K562 (cell line): ENCODE measurements around the gene GMPR2. TPM values are rescaled to one million over a fixed set of nuclear protein-coding genes. Genes with fewer than 3 reads are reported as not detected.

Source experiments
- ARID4B ChIP-seq: sonication (generic); formaldehyde crosslinking; IDR thresholded peaks from 2 replicates; pipeline ENCODE4 v1.8.0; 2022; ENCODE audit warnings: mild to moderate bottlenecking, missing genetic modification reagents
- EHMT2 ChIP-seq: fragments of 450-650 bp; IDR thresholded peaks from 2 replicates; pipeline ENCODE4 v1.6.1; 2018; ENCODE audit warnings: antibody characterized with exemption
- PCBP2 ChIP-seq: fragments of 200-400 bp; formaldehyde crosslinking; IDR thresholded peaks from 2 replicates; pipeline ENCODE4 v1.6.1; 2018; ENCODE audit warnings: low read length, low read depth, mild to moderate bottlenecking, moderate library complexity; ENCODE audit not compliant: poor library complexity, severe bottlenecking
- PTTG1 ChIP-seq: fragments of 450-650 bp; IDR thresholded peaks from 2 replicates; pipeline ENCODE4 v1.6.1; 2016; ENCODE audit warnings: low read depth, mild to moderate bottlenecking, missing genetic modification characterization, missing compliant biosample characterization
- SMARCA5 ChIP-seq: fragments of 450-650 bp; IDR thresholded peaks from 2 replicates; pipeline ENCODE4 v1.6.1; 2016
- ZNF512 ChIP-seq: IDR thresholded peaks from 2 replicates; pipeline ENCODE4 v1.6.1; 2016; ENCODE audit warnings: missing genetic modification characterization, missing compliant biosample characterization
- polyA plus RNA-seq, 8 experiments: library from polyadenylated mRNA; depleted of rRNA in 4 of 8; stranded (reverse) in 5 of 8; unstranded in 3 of 8; fragments of >200 nt; fragmentation: Nextera tagmentation in 2 of 8; fragmentation: Illumina TruSeq in 1 of 8; extraction: Ambion mirVana in 2 of 8; extraction: Trizol in 1 of 8; gene quantifications; 2 replicates each; pipeline versions ENCODE4 v1.2.1 to v1.2.3, GENCODE V29; 2011 to 2014; ENCODE audit warnings: inconsistent platforms in 1 of 8, missing spikeins in 1 of 8
- total RNA-seq, 7 experiments: library from RNA; depleted of rRNA in 6 of 7; stranded (reverse); fragments of >200 nt in 6 of 7; fragmentation: Illumina TruSeq in 2 of 7; extraction: Trizol in 2 of 7; gene quantifications; 2 replicates each; pipeline versions ENCODE4 v1.2.1 to v1.2.3, GENCODE V29; 2011 to 2021; ENCODE audit warnings: low replicate concordance in 1 of 7
- TF ChIP-seq, protein P1 (sequence below): fragments of 250-450 bp; sonication (Bioruptor Pico); IDR thresholded peaks from 2 replicates; pipeline ENCODE4 v1.5.0; 2020; ENCODE audit warnings: mild to moderate bottlenecking
- TF ChIP-seq, protein P2 (sequence below), 2 experiments: fragments of 150-350 bp in 1 of 2; IDR thresholded peaks; 2 replicates each; pipeline ENCODE4 v1.6.1; 2012 to 2016; ENCODE audit warnings: low read depth in 2 of 2, low read length in 2 of 2, mild to moderate bottlenecking in 1 of 2, moderate library complexity in 1 of 2
- TF ChIP-seq, protein P3 (sequence below), 2 experiments: IDR thresholded peaks; 2 replicates each; pipeline ENCODE4 v1.6.1; 2011; ENCODE audit warnings: borderline replicate concordance in 1 of 2, control low read depth in 1 of 2, low read depth in 1 of 2, low read length in 1 of 2, mild to moderate bottlenecking in 1 of 2, mixed read lengths in 1 of 2, moderate library complexity in 1 of 2; ENCODE audit not compliant: insufficient read depth in 1 of 2, insufficient read length in 1 of 2, poor library complexity in 1 of 2, severe bottlenecking in 1 of 2; ENCODE audit errors: extremely low read depth in 1 of 2
- TF ChIP-seq, protein P4 (sequence below): fragments of 450-650 bp; formaldehyde crosslinking; IDR thresholded peaks from 2 replicates; pipeline ENCODE4 v1.4.0; 2022; ENCODE audit warnings: mild to moderate bottlenecking, moderate library complexity

Gene GMPR2
- total and polyA plus RNA-seq, 9 of the 15 experiments (the other 6 are each of a cell fraction or from before 2014, with no cell fraction given), result 26.4 to 67.4 (median 36.3) TPM

DNA sequence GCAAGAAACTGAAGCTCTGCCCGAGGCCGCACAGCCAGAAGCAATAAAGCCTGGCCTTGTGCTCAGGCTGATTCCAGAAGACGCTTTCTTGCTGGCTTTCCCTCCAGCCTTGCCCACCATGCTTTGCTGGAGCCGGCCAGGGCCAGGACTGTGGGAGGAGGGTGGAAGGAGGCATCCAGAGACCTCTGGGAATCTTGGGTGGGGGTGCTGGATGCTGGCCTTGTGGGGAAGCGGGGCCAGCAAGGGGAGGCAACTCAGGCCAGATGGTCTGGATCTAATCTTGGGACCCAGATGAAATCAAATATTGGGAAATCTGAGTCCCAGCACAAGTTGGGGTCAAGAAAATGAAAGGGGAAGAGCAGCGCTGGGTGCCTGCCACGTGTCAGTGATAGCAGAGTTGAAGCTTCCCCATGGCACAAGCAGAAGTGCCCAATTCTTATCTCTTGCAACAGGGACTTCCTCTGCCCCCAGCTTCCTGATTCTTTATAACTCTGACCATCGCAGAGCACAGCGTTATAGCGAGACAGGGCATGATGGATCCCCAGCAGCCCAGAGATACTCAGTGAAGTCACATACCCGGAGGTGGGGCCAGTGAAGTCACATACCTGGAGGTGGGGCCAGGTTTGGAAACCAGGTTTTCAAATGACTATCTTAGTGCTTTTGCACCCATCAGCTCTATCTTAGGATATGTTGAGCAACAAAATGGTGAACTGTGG lies 45.0 kb downstream of the GMPR2 start (continued):
- TF ChIP-seq PCBP2 (no peak), EHMT2 (no peak), ARID4B (CRISPR knock-in tag) (no peak), PTTG1 (tag) (no peak), SMARCA5 (no peak), ZNF512 (no peak)
- TF ChIP-seq, protein P1, sequence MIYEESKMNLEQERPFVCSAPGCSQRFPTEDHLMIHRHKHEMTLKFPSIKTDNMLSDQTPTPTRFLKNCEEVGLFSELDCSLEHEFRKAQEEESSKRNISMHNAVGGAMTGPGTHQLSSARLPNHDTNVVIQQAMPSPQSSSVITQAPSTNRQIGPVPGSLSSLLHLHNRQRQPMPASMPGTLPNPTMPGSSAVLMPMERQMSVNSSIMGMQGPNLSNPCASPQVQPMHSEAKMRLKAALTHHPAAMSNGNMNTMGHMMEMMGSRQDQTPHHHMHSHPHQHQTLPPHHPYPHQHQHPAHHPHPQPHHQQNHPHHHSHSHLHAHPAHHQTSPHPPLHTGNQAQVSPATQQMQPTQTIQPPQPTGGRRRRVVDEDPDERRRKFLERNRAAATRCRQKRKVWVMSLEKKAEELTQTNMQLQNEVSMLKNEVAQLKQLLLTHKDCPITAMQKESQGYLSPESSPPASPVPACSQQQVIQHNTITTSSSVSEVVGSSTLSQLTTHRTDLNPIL (CRISPR knock-in tag), result no peak
- TF ChIP-seq, protein P2, sequence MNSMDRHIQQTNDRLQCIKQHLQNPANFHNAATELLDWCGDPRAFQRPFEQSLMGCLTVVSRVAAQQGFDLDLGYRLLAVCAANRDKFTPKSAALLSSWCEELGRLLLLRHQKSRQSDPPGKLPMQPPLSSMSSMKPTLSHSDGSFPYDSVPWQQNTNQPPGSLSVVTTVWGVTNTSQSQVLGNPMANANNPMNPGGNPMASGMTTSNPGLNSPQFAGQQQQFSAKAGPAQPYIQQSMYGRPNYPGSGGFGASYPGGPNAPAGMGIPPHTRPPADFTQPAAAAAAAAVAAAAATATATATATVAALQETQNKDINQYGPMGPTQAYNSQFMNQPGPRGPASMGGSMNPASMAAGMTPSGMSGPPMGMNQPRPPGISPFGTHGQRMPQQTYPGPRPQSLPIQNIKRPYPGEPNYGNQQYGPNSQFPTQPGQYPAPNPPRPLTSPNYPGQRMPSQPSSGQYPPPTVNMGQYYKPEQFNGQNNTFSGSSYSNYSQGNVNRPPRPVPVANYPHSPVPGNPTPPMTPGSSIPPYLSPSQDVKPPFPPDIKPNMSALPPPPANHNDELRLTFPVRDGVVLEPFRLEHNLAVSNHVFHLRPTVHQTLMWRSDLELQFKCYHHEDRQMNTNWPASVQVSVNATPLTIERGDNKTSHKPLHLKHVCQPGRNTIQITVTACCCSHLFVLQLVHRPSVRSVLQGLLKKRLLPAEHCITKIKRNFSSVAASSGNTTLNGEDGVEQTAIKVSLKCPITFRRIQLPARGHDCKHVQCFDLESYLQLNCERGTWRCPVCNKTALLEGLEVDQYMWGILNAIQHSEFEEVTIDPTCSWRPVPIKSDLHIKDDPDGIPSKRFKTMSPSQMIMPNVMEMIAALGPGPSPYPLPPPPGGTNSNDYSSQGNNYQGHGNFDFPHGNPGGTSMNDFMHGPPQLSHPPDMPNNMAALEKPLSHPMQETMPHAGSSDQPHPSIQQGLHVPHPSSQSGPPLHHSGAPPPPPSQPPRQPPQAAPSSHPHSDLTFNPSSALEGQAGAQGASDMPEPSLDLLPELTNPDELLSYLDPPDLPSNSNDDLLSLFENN (IDR thresholded peaks at IDR 0.05; ENCODE audit: low read depth in 2 of 2, low read length in 2 of 2), result no peak
- TF ChIP-seq, protein P3, sequence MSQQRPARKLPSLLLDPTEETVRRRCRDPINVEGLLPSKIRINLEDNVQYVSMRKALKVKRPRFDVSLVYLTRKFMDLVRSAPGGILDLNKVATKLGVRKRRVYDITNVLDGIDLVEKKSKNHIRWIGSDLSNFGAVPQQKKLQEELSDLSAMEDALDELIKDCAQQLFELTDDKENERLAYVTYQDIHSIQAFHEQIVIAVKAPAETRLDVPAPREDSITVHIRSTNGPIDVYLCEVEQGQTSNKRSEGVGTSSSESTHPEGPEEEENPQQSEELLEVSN (IDR thresholded peaks at IDR 0.05; ENCODE audit: borderline replicate concordance in 1 of 2, extremely low read depth in 1 of 2, insufficient read depth in 1 of 2, insufficient read length in 1 of 2, low read depth in 1 of 2, low read length in 1 of 2, poor library complexity in 1 of 2, severe bottlenecking in 1 of 2), result no peak
- TF ChIP-seq, protein P4, sequence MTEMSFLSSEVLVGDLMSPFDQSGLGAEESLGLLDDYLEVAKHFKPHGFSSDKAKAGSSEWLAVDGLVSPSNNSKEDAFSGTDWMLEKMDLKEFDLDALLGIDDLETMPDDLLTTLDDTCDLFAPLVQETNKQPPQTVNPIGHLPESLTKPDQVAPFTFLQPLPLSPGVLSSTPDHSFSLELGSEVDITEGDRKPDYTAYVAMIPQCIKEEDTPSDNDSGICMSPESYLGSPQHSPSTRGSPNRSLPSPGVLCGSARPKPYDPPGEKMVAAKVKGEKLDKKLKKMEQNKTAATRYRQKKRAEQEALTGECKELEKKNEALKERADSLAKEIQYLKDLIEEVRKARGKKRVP, result no peak
